HEK293T (cell line): Measurements from ENCODE around the gene BANF1.
"Not testable (repeated sequence)": the region's sequence is repeated elsewhere in the genome, so short reads cannot be mapped to it uniquely, and the experiment has no call there.

Experiments used
- CTCF ChIA-PET: fragments of 350-600 bp; formaldehyde crosslinking; extraction: SDS; loops from one replicate; lab custom pipeline; 2021; ENCODE audit warnings: antibody characterized with exemption, inconsistent platforms; lab: Yijun Ruan, JAX
- POLR2A ChIA-PET: fragments of 350-600 bp; formaldehyde crosslinking; extraction: SDS; loops from one replicate; lab custom pipeline; 2020; ENCODE audit warnings: antibody characterized with exemption, inconsistent platforms; lab: Yijun Ruan, JAX
- DNase-seq: peaks from one replicate; pipeline ENCODE4 v3.0.0; 2012; ENCODE audit warnings: mixed read lengths; ENCODE audit errors: extremely low spot score
- ARNT ChIP-seq: fragments of 450-650 bp; IDR thresholded peaks from 2 replicates; pipeline ENCODE4 v1.6.1; 2017; ENCODE audit warnings: mild to moderate bottlenecking
- BHLHE40 ChIP-seq: fragments of 450-650 bp; IDR thresholded peaks from 2 replicates; pipeline ENCODE4 v1.6.1; 2016; ENCODE audit warnings: mild to moderate bottlenecking, moderate library complexity, borderline replicate concordance
- CTBP1 ChIP-seq: fragments of 450-650 bp; IDR thresholded peaks from 2 replicates; pipeline ENCODE4 v1.6.1; 2016; ENCODE audit warnings: borderline replicate concordance
- ELF4 ChIP-seq: fragments of 450-650 bp; IDR thresholded peaks from 2 replicates; pipeline ENCODE4 v1.6.1; 2017; ENCODE audit warnings: antibody characterized with exemption
- FOXA1 ChIP-seq: fragments of 450-650 bp; IDR thresholded peaks from 2 replicates; pipeline ENCODE4 v1.6.1; 2016; ENCODE audit warnings: mild to moderate bottlenecking
- FOXK2 ChIP-seq: fragments of 450-650 bp; IDR thresholded peaks from 2 replicates; pipeline ENCODE4 v1.6.1; 2016; ENCODE audit warnings: mild to moderate bottlenecking
- FOXM1 ChIP-seq: fragments of 450-650 bp; IDR thresholded peaks from 2 replicates; pipeline ENCODE4 v1.6.1; 2017; ENCODE audit warnings: mild to moderate bottlenecking, borderline replicate concordance
- HDGF ChIP-seq: fragments of 450-650 bp; IDR thresholded peaks from 2 replicates; pipeline ENCODE4 v1.6.1; 2017; ENCODE audit warnings: antibody characterized with exemption, borderline replicate concordance
- L3MBTL2 ChIP-seq: fragments of 450-650 bp; conservative IDR thresholded peaks from 2 replicates; pipeline ENCODE4 v1.6.1; 2016; ENCODE audit warnings: mild to moderate bottlenecking
- LEF1 ChIP-seq: fragments of 450-650 bp; IDR thresholded peaks from 2 replicates; pipeline ENCODE4 v1.6.1; 2017; ENCODE audit warnings: mild to moderate bottlenecking, borderline replicate concordance
- NFRKB ChIP-seq: fragments of 450-650 bp; IDR thresholded peaks from 2 replicates; pipeline ENCODE4 v1.6.1; 2016; ENCODE audit warnings: mild to moderate bottlenecking, moderate library complexity
- SP1 ChIP-seq: fragments of 450-650 bp; IDR thresholded peaks from 2 replicates; pipeline ENCODE4 v1.6.1; 2017
- SUZ12 ChIP-seq: fragments of 450-650 bp; IDR thresholded peaks from 2 replicates; pipeline ENCODE4 v1.6.1; 2016; ENCODE audit warnings: mild to moderate bottlenecking
- TARDBP ChIP-seq: fragments of 450-650 bp; IDR thresholded peaks from 2 replicates; pipeline ENCODE4 v1.6.1; 2016
- ZNF384 ChIP-seq: fragments of 450-650 bp; IDR thresholded peaks from 2 replicates; pipeline ENCODE4 v1.6.1; 2016
- TF ChIP-seq, protein P1 (sequence below): fragments of 450-650 bp; IDR thresholded peaks from 2 replicates; pipeline ENCODE4 v1.6.1; 2016

The BANF1 gene

DNA sequence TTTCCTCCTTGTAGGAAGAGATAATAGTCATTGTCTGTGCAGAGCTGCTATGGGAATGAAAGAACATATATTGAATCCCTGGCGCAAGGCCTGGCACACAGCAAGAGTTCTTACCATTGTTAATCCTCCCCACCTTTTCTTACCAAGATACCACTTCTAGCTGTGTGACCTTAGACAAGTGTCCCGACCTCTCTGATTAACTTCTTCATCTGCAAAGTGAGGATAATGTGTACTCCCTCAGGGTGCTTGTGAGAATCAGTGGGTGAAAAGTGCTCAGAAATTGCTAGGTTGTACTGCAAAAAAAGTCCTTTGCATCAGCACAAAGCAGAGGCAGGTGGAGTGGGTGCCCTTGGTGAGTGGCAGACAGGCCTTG lies 5.8 kb downstream of the BANF1 start:
- TF ChIP-seq FOXA1 = no peak
- TF ChIP-seq, protein P1, sequence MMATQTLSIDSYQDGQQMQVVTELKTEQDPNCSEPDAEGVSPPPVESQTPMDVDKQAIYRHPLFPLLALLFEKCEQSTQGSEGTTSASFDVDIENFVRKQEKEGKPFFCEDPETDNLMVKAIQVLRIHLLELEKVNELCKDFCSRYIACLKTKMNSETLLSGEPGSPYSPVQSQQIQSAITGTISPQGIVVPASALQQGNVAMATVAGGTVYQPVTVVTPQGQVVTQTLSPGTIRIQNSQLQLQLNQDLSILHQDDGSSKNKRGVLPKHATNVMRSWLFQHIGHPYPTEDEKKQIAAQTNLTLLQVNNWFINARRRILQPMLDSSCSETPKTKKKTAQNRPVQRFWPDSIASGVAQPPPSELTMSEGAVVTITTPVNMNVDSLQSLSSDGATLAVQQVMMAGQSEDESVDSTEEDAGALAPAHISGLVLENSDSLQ = no peak
- TF ChIP-seq NFRKB = no peak
- no peak for TF ChIP-seq ZNF384
- no peak for TF ChIP-seq FOXK2
- TF ChIP-seq SP1 = no peak
- no peak for TF ChIP-seq ELF4
- no peak for TF ChIP-seq TARDBP
- no peak for TF ChIP-seq BHLHE40
- TF ChIP-seq ARNT = no peak
- no peak for TF ChIP-seq FOXM1
- TF ChIP-seq L3MBTL2 = no peak
- TF ChIP-seq SUZ12 = no peak
- TF ChIP-seq CTBP1 = no peak
- no peak for TF ChIP-seq HDGF
- TF ChIP-seq LEF1 = no peak
- DNase-seq = no peak
- CTCF ChIA-PET = interaction anchor here (0.8 kb wide), 1 partner anchor 14 kb away, joined by 3 read pairs; no protein-coding TSS in a partner anchor
- POLR2A ChIA-PET = interaction anchor here (0.9 kb wide), 1 partner anchor 14 kb away, joined by 3 read pairs; no protein-coding TSS in a partner anchor

DNA sequence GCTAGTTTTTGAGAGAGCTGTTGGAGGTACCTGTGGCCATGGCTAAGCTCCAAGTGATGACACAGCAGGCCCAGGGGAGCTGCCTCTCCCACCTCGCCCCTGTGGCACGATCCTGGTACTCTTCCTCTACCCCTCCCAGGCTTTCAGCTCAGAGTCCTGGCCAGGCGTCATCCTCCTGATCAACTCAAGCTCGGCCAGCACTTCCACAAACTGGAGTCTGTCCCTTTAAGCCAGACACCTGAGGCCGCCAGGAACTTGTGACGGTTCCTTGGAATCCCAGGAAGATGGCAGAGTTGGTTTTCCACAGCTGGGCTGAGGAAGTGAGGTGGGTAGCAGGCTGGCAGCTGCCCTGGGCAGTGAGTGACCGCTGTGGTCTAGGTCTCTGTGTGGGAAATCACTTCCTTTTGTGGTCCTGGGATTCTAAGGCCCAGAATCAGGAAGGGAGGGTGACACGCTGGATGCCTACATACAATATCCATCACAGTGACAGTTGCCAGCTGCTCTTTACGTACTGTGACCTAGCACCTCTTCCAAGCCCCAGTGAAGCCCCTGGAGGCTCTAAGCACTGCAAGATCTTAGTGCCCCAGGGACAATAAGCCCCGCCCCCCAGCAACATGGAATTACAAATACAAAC lies 6.3 kb downstream of the BANF1 start:
- CTCF ChIA-PET = interaction anchor here (0.8 kb wide), 1 partner anchor 13 kb away, joined by 3 read pairs; no protein-coding TSS in a partner anchor
- TF ChIP-seq FOXA1 (no peak), LEF1 (no peak), L3MBTL2 (no peak)
- POLR2A ChIA-PET = interaction anchor here (0.9 kb wide), 1 partner anchor 14 kb away, joined by 3 read pairs; no protein-coding TSS in a partner anchor
- no peak for DNase-seq

DNA sequence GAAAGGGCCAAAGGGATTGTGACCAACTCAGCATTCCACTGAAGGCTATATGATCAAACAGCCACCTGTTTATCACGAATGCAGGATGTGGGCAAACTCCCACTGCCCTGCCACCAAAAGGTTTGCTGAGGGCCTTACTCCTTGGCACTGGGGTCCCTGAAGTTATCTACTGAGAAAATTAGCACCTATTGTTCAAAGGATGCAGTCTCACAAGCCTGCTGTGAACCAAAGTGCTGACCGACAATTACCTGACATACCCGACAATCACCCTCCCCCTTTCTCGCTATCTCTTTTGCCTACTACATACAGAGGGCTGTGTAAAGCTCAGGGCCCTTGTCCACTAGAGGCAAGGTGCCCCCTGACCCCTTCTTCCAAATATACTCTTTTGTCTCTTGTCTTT lies 7.7 kb downstream of the BANF1 start:
- CTCF ChIA-PET, DNase-seq, POLR2A ChIA-PET: not testable (repeated sequence)

DNA sequence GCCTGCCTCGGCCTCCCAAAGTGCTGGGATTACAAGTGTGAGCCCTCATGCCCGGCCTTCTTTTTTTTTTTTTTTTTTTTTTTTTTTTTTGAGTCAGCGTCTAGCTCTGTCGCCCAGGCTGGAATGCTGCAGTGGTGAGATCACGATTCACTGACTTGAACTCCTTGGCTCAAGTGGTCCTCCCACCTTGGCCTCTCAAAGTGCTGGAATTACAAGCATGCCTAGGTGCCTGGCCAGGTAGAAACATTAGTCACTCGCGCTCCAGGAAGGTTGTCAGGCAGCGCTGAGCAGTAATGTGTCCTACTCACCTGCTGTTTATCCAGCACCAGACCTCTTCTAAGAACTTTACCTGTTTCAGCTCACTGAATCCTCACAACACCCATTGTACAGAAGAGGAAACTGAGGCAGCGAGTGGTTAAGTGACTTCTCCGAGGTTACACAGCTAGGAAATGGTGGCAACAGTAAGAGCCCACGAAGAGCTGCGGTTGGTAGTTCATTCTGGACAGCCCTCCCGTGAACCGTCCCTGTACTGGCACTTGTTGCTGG lies 9.0 kb downstream of the BANF1 start:
- no peak for DNase-seq
- POLR2A ChIA-PET = no interaction called here
- TF ChIP-seq CTBP1 = no peak
- TF ChIP-seq L3MBTL2 = no peak
- TF ChIP-seq LEF1 = no peak
- TF ChIP-seq BHLHE40 = no peak
- TF ChIP-seq FOXM1 = no peak
- TF ChIP-seq ZNF384 = no peak
- no peak for TF ChIP-seq FOXK2
- TF ChIP-seq, protein P1 = no peak
- no peak for TF ChIP-seq FOXA1
- no peak for TF ChIP-seq SUZ12
- CTCF ChIA-PET = interaction anchor here (0.6 kb wide), 1 partner anchor 8 kb away, joined by 3 read pairs; no protein-coding TSS in a partner anchor

DNA sequence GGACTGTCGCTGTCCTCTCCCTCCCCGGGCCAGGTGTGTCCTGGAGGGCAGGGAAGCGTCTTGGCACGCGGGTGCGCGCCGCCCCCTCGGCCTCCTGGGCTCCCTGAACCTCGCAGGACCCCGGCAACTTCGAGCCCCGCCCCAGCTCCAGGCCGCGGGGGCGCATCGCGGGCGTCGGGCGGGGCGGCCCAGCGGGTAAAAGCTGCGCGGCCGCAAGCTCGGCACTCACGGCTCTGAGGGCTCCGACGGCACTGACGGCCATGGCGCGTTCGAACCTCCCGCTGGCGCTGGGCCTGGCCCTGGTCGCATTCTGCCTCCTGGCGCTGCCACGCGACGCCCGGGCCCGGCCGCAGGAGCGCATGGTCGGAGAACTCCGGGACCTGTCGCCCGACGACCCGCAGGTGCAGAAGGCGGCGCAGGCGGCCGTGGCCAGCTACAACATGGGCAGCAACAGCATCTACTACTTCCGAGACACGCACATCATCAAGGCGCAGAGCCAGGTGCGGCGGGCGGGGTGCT lies 9.5 kb downstream of the BANF1 start, which contains the start of gene CST6:
CST6 (plus strand) TSS at position 224 of the 519 bp plus-strand sequence; CDS start at position 261, 37 bp downstream.
- ChIA-PET POLR2A (no interaction called here), CTCF (interaction anchor here (0.6 kb wide), 1 partner anchor 8 kb away, joined by 3 read pairs; no protein-coding TSS in a partner anchor)
- no peak for TF ChIP-seq LEF1
- TF ChIP-seq FOXK2 = no peak
- no peak for TF ChIP-seq SP1
- no peak for TF ChIP-seq FOXM1
- TF ChIP-seq CTBP1 = no peak
- TF ChIP-seq ARNT = no peak
- TF ChIP-seq, protein P1 = no peak
- TF ChIP-seq FOXA1 = no peak
- no peak for DNase-seq

DNA sequence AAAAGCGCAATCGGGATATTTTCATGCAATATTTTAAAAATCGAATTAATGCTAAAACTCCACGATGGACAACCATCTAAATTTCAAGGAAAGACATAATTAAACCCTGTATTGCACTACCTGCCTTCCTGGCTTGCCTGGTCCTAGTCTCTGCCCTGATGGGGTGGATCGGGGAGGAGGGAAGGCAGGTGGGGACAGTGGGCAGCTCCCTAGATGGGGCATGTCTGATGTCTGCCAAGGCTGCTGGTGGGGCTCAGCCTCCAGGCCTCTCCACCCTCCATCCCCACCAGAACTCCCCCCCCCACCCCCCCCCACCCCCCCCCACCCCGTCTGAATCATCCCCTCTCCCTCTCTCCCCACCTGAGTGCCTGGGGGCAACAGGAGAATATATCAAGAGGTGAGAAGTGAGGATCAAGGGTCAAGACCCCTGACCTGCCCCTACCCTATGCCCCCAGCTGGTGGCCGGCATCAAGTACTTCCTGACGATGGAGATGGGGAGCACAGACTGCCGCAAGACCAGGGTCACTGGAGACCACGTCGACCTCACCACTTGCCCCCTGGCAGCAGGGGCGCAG lies 10.2 kb downstream of the BANF1 start:
- POLR2A ChIA-PET = no interaction called here
- DNase-seq = no peak
- CTCF ChIA-PET = interaction anchor here (1.3 kb wide), 1 partner anchor 10 kb away, joined by 6 read pairs; no protein-coding TSS in a partner anchor
- no peak for TF ChIP-seq SUZ12
- no peak for TF ChIP-seq TARDBP
- TF ChIP-seq HDGF = no peak
- no peak for TF ChIP-seq ARNT
- TF ChIP-seq FOXK2 = no peak
- no peak for TF ChIP-seq SP1
- TF ChIP-seq ELF4 = no peak
- no peak for TF ChIP-seq LEF1
- no peak for TF ChIP-seq FOXA1
- TF ChIP-seq ZNF384 = no peak
- no peak for TF ChIP-seq FOXM1
- no peak for TF ChIP-seq CTBP1
- no peak for TF ChIP-seq BHLHE40
